GM12872 (cell line): ENCODE measurements around the gene LRFN2.

ENCODE experiments used
- CTCF ChIP-seq: IDR thresholded peaks from 3 replicates; pipeline ENCODE4 v1.5.1; 2011; ENCODE audit warnings: low read depth, mild to moderate bottlenecking, low read length, moderate library complexity; ENCODE audit not compliant: insufficient read depth

The LRFN2 gene

GRCh38 chr6:40517654-40518053 lies 69.5 kb downstream of the LRFN2 start:
- no peak for TF ChIP-seq CTCF

GRCh38 chr6:40516429-40516828 lies 70.7 kb downstream of the LRFN2 start:
- TF ChIP-seq CTCF: no peak

GRCh38 chr6:40512340-40512739 lies 74.8 kb downstream of the LRFN2 start:
- no peak for TF ChIP-seq CTCF

- no peak for TF ChIP-seq CTCF
These were observed 75.3 kb downstream of the LRFN2 start for GRCh38 chr6:40511884-40512283.

GRCh38 chr6:40510442-40510841 lies 76.7 kb downstream of the LRFN2 start:
- no peak for TF ChIP-seq CTCF

- TF ChIP-seq CTCF: no peak
These were observed 77.4 kb downstream of the LRFN2 start for GRCh38 chr6:40509716-40510260.

- no peak for TF ChIP-seq CTCF
These were observed 78.1 kb downstream of the LRFN2 start for GRCh38 chr6:40509086-40509485.

GRCh38 chr6:40506954-40507353 lies 80.2 kb downstream of the LRFN2 start:
- TF ChIP-seq CTCF: no peak
